DND-41 (cell line): ENCODE measurements around the gene MAST3.

Experiments used
- EZH2 ChIP-seq: IDR thresholded peaks from 3 replicates; pipeline ENCODE4 v1.6.1; 2012; ENCODE audit warnings: borderline replicate concordance, low read depth, mild to moderate bottlenecking, moderate library complexity, low read length, inconsistent platforms; ENCODE audit not compliant: severe bottlenecking
- TF ChIP-seq, protein P1 (sequence below): IDR thresholded peaks from 2 replicates; pipeline ENCODE4 v1.5.1; 2012; ENCODE audit warnings: borderline replicate concordance, low read length, moderate library complexity, mild to moderate bottlenecking; ENCODE audit not compliant: poor library complexity, severe bottlenecking; ENCODE audit errors: extremely low read depth

- TF ChIP-seq, protein P1, sequence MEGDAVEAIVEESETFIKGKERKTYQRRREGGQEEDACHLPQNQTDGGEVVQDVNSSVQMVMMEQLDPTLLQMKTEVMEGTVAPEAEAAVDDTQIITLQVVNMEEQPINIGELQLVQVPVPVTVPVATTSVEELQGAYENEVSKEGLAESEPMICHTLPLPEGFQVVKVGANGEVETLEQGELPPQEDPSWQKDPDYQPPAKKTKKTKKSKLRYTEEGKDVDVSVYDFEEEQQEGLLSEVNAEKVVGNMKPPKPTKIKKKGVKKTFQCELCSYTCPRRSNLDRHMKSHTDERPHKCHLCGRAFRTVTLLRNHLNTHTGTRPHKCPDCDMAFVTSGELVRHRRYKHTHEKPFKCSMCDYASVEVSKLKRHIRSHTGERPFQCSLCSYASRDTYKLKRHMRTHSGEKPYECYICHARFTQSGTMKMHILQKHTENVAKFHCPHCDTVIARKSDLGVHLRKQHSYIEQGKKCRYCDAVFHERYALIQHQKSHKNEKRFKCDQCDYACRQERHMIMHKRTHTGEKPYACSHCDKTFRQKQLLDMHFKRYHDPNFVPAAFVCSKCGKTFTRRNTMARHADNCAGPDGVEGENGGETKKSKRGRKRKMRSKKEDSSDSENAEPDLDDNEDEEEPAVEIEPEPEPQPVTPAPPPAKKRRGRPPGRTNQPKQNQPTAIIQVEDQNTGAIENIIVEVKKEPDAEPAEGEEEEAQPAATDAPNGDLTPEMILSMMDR: no peak
- no peak for TF ChIP-seq EZH2
Observed at GRCh38 chr19:18117692-18118378, 20.3 kb downstream of the MAST3 start.
